RWPE1 (cell line): ENCODE results near the gene M1AP.
A peak's percentile ranks its signal among the peaks of the same experiment; 100 is the strongest.

Experiments
- CTCF ChIA-PET: fragments of 350-600 bp; sonication (Branson Sonifier 250); formaldehyde crosslinking; extraction: SDS; loops from one replicate; lab custom pipeline; 2021; lab: Yijun Ruan, JAX
- POLR2A ChIA-PET: fragments of 400-600 bp; formaldehyde crosslinking; extraction: SDS; loops from one replicate; lab custom pipeline; 2020; ENCODE audit warnings: antibody characterized with exemption; ENCODE audit not compliant: low non-redundant PET; lab: Yijun Ruan, JAX
- DNase-seq: peaks from one replicate; pipeline ENCODE4 v3.0.0; 2012; ENCODE audit warnings: low spot score
- H3K27ac ChIP-seq: fragments of 450-650 bp; 2 replicates; pipeline ENCODE4 v1.5.1; 2017
- CTCF ChIP-seq: fragments of 450-650 bp; conservative IDR thresholded peaks from 2 replicates; pipeline ENCODE4 v1.5.1; 2017; ENCODE audit warnings: low read depth, mild to moderate bottlenecking

M1AP gene

GRCh38 chr2:74516650-74517049 is 131.5 kb downstream of the M1AP start:
- CTCF ChIA-PET: no interaction called here
- no peak for DNase-seq
- no peak overlapping the region for H3K27ac ChIP-seq
- POLR2A ChIA-PET: no interaction called here
- no peak for TF ChIP-seq CTCF

- no peak for TF ChIP-seq CTCF
- ChIA-PET CTCF (no interaction called here), POLR2A (no interaction called here)
- no peak overlapping the region for H3K27ac ChIP-seq
- DNase-seq: peak; percentile 65
Measured at GRCh38 chr2:74515981-74516633, 132.0 kb downstream of the M1AP start.

- CTCF ChIA-PET: interaction anchor here (1.2 kb wide), 1 partner anchor 72 kb away, joined by 4 read pairs; no protein-coding TSS in a partner anchor
- DNase-seq: no peak
- POLR2A ChIA-PET: no interaction called here
Measured at GRCh38 chr2:74515271-74515980, 132.7 kb downstream of the M1AP start.

GRCh38 chr2:74514368-74515270 is 133.5 kb downstream of the M1AP start, which contains the start of gene TLX2:
Gene TLX2 (plus strand): TSS chr2:74514450. CDS start chr2:74514807, 357 bp downstream.
- POLR2A ChIA-PET: no interaction called here
- CTCF ChIA-PET: interaction anchor here (1.2 kb wide), 1 partner anchor 73 kb away, joined by 4 read pairs; no protein-coding TSS in a partner anchor
- no peak for DNase-seq
- no peak for TF ChIP-seq CTCF
- no peak within 1 kb of the TSS for H3K27ac ChIP-seq

More at GRCh38 chr2:74515271-74515980, 132.7 kb downstream of the M1AP start:
- TF ChIP-seq CTCF: no peak
- no peak overlapping the region for H3K27ac ChIP-seq

GRCh38 chr2:74513605-74514367 is 134.3 kb downstream of the M1AP start:
- no peak overlapping the region for H3K27ac ChIP-seq
- ChIA-PET CTCF (interaction anchor here (0.5 to 0.8 kb wide), 4 partner anchors 8 to 472 kb away, joined by 3 to 4 read pairs (median 3); no protein-coding TSS in a partner anchor), POLR2A (no interaction called here)
- DNase-seq: no peak
- no peak for TF ChIP-seq CTCF
